Measurements from ENCODE around the gene UPF1.

The UPF1 gene

GRCh38 chr19:18875726-18876125 lies 44.0 kb downstream of the UPF1 start:
- POLR2A ChIA-PET: interaction anchor here (0.6 to 1.4 kb wide), 4 partner anchors 26 to 112 kb away, joined by 3 read pairs; partner anchors contain the start of genes COPE and DDX49
- CTCF ChIA-PET: interaction anchor here (0.6 to 3.4 kb wide), 7 partner anchors 10 to 263 kb away, joined by 3 to 32 read pairs (median 3); partner anchors contain the start of gene TMEM59L
- Histone ChIP-seq H3K27ac (ENCODE audit: extremely low read depth, low read depth, low read length) (no peak overlapping the region), H3K36me3 (ENCODE audit: control insufficient read depth in 2 of 2, insufficient read depth in 1 of 2, low read length in 2 of 2) (peaks cover 7 to 58% of the 10 kb centered on the region in 2 experiments; a peak in 2 of 3 replicates), H3K4me1 (ENCODE audit: control insufficient read depth, insufficient read depth, low read length) (peaks cover 5% of the 10 kb centered on the region), H3K4me3 (ENCODE audit: low read depth, low read length) (no peak overlapping the region), H3K9me3 (ENCODE audit: control insufficient read depth, insufficient read depth, low read depth, low read length) (no peaks in the 10 kb centered on the region)
- TF ChIP-seq ZNF670 (tag by site-specific recombination; IDR thresholded peaks at IDR 0.05; ENCODE audit: low read depth) (no peak), ZNF23 (tag by site-specific recombination; IDR thresholded peaks at IDR 0.05; ENCODE audit: borderline replicate concordance) (no peak), ZNF18 (tag by site-specific recombination; IDR thresholded peaks at IDR 0.05) (no peak), KLF17 (tag by site-specific recombination; IDR thresholded peaks at IDR 0.05) (no peak), ZNF639 (tag by site-specific recombination; IDR thresholded peaks at IDR 0.05) (no peak), MEIS1 (CRISPR knock-in tag; IDR thresholded peaks at IDR 0.05; ENCODE audit: borderline replicate concordance) (no peak), GLIS2 (tag by site-specific recombination; IDR thresholded peaks at IDR 0.05) (no peak), PRDM10 (tag by site-specific recombination; IDR thresholded peaks at IDR 0.05) (no peak), ZSCAN30 (tag by site-specific recombination; IDR thresholded peaks at IDR 0.05) (no peak), SETDB1 (IDR thresholded peaks at IDR 0.05; ENCODE audit: insufficient read length, low read length) (no peak), ZNF514 (tag by site-specific recombination; IDR thresholded peaks at IDR 0.05) (no peak), KLF1 (tag by site-specific recombination; IDR thresholded peaks at IDR 0.05) (no peak), ZNF776 (tag by site-specific recombination; IDR thresholded peaks at IDR 0.05; ENCODE audit: borderline replicate concordance) (no peak), ZNF768 (tag by site-specific recombination; IDR thresholded peaks at IDR 0.05) (no peak), ZNF518A (tag by site-specific recombination; conservative IDR thresholded peaks at IDR 0.05; ENCODE audit: low read depth) (no peak)

Data from HEK293 (cell line).